CD4-positive, alpha-beta T cell (primary cell): Measurements from ENCODE around the gene AIMP2. TPM values are rescaled to one million over a fixed set of nuclear protein-coding genes. Genes with fewer than 3 reads are reported as not detected.

Experiments used
- ATAC-seq: fragments of 200-7000 bp; cut with Tn5 transposase; one replicate; pipeline ENCODE4 v1.10.0; 2022; ENCODE audit warnings: mild to moderate bottlenecking; ENCODE audit not compliant: poor library complexity
- CTCF ChIA-PET: fragments of 350-600 bp; sonication (Branson Sonifier 250); formaldehyde crosslinking; loops from one replicate; lab custom pipeline; 2021; ENCODE audit warnings: antibody characterized with exemption, inconsistent platforms; lab: Charles Lee
- POLR2A ChIA-PET: fragments of 350-600 bp; sonication (Branson Sonifier 250); formaldehyde crosslinking; loops from one replicate; lab custom pipeline; 2021; ENCODE audit warnings: antibody characterized with exemption, inconsistent platforms; lab: Charles Lee
- DNase-seq, 14 experiments: peaks; one replicate each; pipeline ENCODE4 v3.0.0-alpha.2; 2013 to 2020; ENCODE audit warnings: mixed read lengths in 2 of 14
- H3K27ac ChIP-seq, 2 donors: one replicate each; pipeline versions ENCODE4 v1.5.1 to v1.7.0; 2013; ENCODE audit warnings: low read length in 2 of 2, low read depth in 1 of 2, mild to moderate bottlenecking in 1 of 2
- H3K27me3 ChIP-seq, 2 experiments: 1 replicate in 1 of 2; 2 replicates in 1 of 2; pipeline versions ENCODE4 v1.6.1 to v1.7.0; 2013; ENCODE audit warnings: low read length in 2 of 2, control low read depth in 1 of 2, mild to moderate bottlenecking in 1 of 2, moderate library complexity in 1 of 2; ENCODE audit not compliant: insufficient read depth in 2 of 2, control insufficient read depth in 1 of 2
- H3K36me3 ChIP-seq: one replicate; pipeline ENCODE4 v1.6.1; 2013; ENCODE audit warnings: low read length, control low read depth; ENCODE audit not compliant: insufficient read depth
- H3K4me1 ChIP-seq: one replicate; pipeline ENCODE4 v1.6.1; 2013; ENCODE audit warnings: low read length, control low read depth; ENCODE audit not compliant: insufficient read depth
- H3K4me3 ChIP-seq: one replicate; pipeline ENCODE4 v1.5.1; 2013; ENCODE audit warnings: mild to moderate bottlenecking, low read length, moderate library complexity
- H3K9me3 ChIP-seq, 2 experiments: 1 replicate in 1 of 2; 2 replicates in 1 of 2; pipeline versions ENCODE4 v1.6.1 to v1.7.0; 2013; ENCODE audit warnings: low read length in 2 of 2, mild to moderate bottlenecking in 2 of 2, control low read depth in 1 of 2, moderate library complexity in 1 of 2; ENCODE audit not compliant: control insufficient read depth in 1 of 2, insufficient read depth in 1 of 2
- H3K27ac Mint-ChIP-seq: one replicate; pipeline ENCODE4 v1.8.0; 2020; ENCODE audit warnings: mixed read lengths
- H3K27me3 Mint-ChIP-seq: one replicate; pipeline ENCODE4 v1.8.0; 2021; ENCODE audit warnings: mixed read lengths
- H3K36me3 Mint-ChIP-seq: one replicate; pipeline ENCODE4 v1.8.0; 2021; ENCODE audit warnings: low read depth, mixed read lengths
- H3K4me1 Mint-ChIP-seq: one replicate; pipeline ENCODE4 v1.8.0; 2021; ENCODE audit warnings: low read depth, mixed read lengths
- H3K4me3 Mint-ChIP-seq: one replicate; pipeline ENCODE4 v1.8.0; 2020; ENCODE audit warnings: mild to moderate bottlenecking, mixed read lengths
- H3K9me3 Mint-ChIP-seq: one replicate; pipeline ENCODE4 v1.8.0; 2020; ENCODE audit warnings: mixed read lengths
- CTCF ChIP-seq: fragments of 200-600 bp; IDR thresholded peaks from one replicate; pipeline ENCODE4 v1.8.0; 2022; ENCODE audit warnings: antibody characterized with exemption, mild to moderate bottlenecking
- intact Hi-C, 2 experiments: fragments of 100-400 bp; cut with DNase I in 1 of 2; cut with micrococcal nuclease in 1 of 2; formaldehyde crosslinking; loops; one replicate each; pipeline versions ENCODE4 v1.15.1 to v1.9.0; 2023 to 2025; cut with DNase I, micrococcal nuclease
- total RNA-seq, 174 experiments: library from RNA in 2 of 174; stranded (reverse) in 2 of 174; gene quantifications; one replicate each; pipeline ENCODE4 v1.2.3 and lab custom pipeline; 2021 to 2026

Gene AIMP2
- total RNA-seq, 2 experiments from 2014 or later = 4.3 to 5.4 TPM

GRCh38 chr7:6026820-6027311 lies 17.8 kb downstream of the AIMP2 start:
- peaks cover 24% of the 10 kb centered on the region for H3K4me1 Mint-ChIP-seq

GRCh38 chr7:6027806-6028365 lies 18.8 kb downstream of the AIMP2 start:
- Mint-ChIP-seq H3K27me3 (no peaks in the 10 kb centered on the region), H3K4me3 (no peak overlapping the region), H3K27ac (no peak overlapping the region), H3K36me3 (peaks cover 74% of the 10 kb centered on the region), H3K9me3 (no peaks in the 10 kb centered on the region), H3K4me1 (peaks cover 24% of the 10 kb centered on the region)
- ATAC-seq = no peak
- H3K9me3 ChIP-seq = no peaks in the 10 kb centered on the region
- no peak for DNase-seq
- H3K27ac ChIP-seq = no peak overlapping the region
- H3K4me1 ChIP-seq = peaks cover 24% of the 10 kb centered on the region
- no peak overlapping the region for H3K4me3 ChIP-seq
- POLR2A ChIA-PET = no interaction called here
- no peak for TF ChIP-seq CTCF
- CTCF ChIA-PET = no interaction called here
- peaks cover 59% of the 10 kb centered on the region for H3K36me3 ChIP-seq
- intact Hi-C loops = no loop called here
- H3K27me3 ChIP-seq = no peaks in the 10 kb centered on the region

More at GRCh38 chr7:6026820-6027311, 17.8 kb downstream of the AIMP2 start:
- CTCF ChIA-PET = interaction anchor here (1.2 to 1.3 kb wide), 2 partner anchors 14 to 18 kb away, joined by 3 to 4 read pairs; partner anchors contain the start of genes AIMP2 and PMS2
- Histone ChIP-seq H3K4me1 (peaks cover 21% of the 10 kb centered on the region), H3K27ac (peak overlapping the region; percentile 36 to 64), H3K9me3 (no peaks in the 10 kb centered on the region), H3K4me3 (peak overlapping the region; percentile 60), H3K27me3 (no peaks in the 10 kb centered on the region), H3K36me3 (peaks cover 69% of the 10 kb centered on the region)
- peak overlapping the region; percentile 93 for H3K27ac Mint-ChIP-seq
- POLR2A ChIA-PET = interaction anchor here (0.7 to 0.8 kb wide), 2 partner anchors 15 to 21 kb away, joined by 3 read pairs; no protein-coding TSS in a partner anchor
- H3K9me3 Mint-ChIP-seq = no peaks in the 10 kb centered on the region
- DNase-seq = peak in 2 of 14 experiments; percentile 36 to 51
- peaks cover 76% of the 10 kb centered on the region for H3K36me3 Mint-ChIP-seq
- TF ChIP-seq CTCF = no peak
- H3K4me3 Mint-ChIP-seq = peak overlapping the region; percentile 34
- intact Hi-C loops = loop anchor here in 1 of 2 experiments (1.0 kb wide), 1 partner anchor 18 kb away; the partner anchor contains the start of genes AIMP2 and PMS2
- no peaks in the 10 kb centered on the region for H3K27me3 Mint-ChIP-seq
- ATAC-seq = no peak

- DNase-seq (no peak), ATAC-seq (no peak)
- Histone ChIP-seq H3K36me3 (peaks cover 56% of the 10 kb centered on the region), H3K4me3 (no peak overlapping the region), H3K27me3 (no peaks in the 10 kb centered on the region), H3K27ac (no peak overlapping the region), H3K9me3 (no peaks in the 10 kb centered on the region), H3K4me1 (peaks cover 24% of the 10 kb centered on the region)
- Mint-ChIP-seq H3K36me3 (peaks cover 73% of the 10 kb centered on the region), H3K9me3 (no peaks in the 10 kb centered on the region), H3K27me3 (no peaks in the 10 kb centered on the region), H3K27ac (no peak overlapping the region), H3K4me3 (peak overlapping the region; percentile 45), H3K4me1 (peaks cover 24% of the 10 kb centered on the region)
- ChIA-PET CTCF (no interaction called here), POLR2A (no interaction called here)
- intact Hi-C loops = no loop called here
- no peak for TF ChIP-seq CTCF
These were observed 19.5 kb downstream of the AIMP2 start for GRCh38 chr7:6028563-6028962.
